ENCODE data around the gene COL4A1.

COL4A1 gene

DNA sequence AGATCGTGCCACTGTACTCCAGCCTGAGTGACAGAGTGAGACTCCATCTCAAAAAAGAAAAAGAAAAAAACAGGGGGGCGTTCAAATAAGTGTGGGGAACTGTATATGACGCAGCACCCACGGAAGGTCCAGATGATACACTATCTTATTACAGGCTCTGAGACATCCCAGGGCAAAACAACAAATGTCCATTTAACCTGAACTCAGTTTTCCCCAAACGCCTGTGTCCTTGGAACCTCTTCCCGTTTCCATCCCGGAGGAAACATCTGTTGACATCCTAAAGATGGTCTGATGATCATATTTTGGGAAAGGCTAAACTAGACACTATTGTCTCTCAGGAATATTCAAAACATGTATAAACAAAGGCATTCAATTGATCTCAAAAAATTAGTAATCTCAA, 72.4 kb downstream of the COL4A1 start:
- no peak for DNase-seq (ENCODE audit: low spot score)

DNA sequence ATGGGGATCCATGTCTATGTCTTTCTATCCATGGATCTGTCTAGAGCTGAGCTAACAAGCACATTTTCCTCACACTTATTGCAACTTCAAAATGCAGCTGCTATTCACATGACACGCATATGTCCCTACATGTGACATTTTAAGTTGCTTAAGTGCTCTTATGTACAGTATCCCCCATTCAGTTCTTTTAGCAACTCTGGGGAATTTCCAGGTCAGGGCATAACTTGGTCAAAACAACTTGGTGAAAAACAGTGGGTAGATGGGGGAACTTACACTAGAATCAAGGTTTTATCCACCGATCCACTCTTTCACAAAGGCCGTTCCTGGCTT, 73.0 kb downstream of the COL4A1 start:
- DNase-seq (ENCODE audit: low spot score) = no peak

DNA sequence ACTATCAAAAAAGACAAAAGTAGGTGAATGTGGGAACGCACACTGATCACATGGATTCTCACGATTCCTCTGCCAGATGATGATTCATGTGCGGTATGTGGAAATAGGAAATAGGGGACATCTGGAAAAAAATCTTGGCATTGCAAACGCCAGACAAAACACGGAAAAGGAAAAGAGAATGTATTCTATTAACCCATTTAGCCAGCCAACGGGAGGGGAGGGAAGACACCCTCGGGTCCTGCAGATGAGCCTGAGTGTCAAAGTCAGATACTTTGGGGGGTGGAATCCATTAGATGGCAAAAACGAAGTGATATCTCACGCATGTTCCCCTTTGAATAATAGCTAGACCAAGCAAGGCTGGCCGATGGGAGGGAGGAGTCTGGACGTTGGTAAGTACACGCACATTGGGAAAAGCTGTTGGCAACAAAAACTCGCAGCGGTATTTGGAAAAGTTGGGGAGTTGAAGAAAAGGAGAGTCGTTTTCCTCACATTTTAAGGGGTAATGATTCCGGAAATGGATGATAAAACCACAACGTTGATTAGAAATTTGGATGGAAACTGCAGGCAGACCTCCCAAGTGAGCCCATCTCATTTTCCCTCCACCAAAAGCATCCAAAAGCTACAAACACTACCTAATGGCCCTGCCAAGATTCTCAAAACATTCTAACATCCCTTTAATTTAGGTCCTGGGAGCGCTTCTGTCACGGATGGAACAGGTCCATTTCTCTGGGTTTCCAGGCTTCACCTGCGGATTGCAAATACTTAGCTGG, 73.6 kb downstream of the COL4A1 start:
- no peak for DNase-seq (ENCODE audit: low spot score)

DNA sequence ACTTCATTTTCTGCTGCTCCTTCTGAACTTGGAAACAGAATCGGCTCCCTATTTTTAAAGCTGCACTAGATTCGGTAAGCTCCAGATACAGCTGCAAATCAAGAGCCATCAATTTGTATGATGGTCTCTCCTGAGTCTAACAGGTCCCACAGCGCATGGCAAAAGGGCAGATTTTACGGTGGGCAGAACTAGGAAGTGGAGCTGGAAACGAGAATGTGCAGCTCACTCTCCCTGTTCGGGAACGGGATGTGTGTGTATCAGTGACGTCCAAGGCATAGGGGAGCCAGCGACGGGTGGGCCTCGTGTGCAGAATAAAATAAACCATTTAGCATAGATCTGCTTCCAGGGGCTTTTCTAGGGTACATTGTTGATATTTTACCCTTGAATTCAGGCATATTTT, 74.2 kb downstream of the COL4A1 start:
- DNase-seq (ENCODE audit: low spot score) = no peak

DNA sequence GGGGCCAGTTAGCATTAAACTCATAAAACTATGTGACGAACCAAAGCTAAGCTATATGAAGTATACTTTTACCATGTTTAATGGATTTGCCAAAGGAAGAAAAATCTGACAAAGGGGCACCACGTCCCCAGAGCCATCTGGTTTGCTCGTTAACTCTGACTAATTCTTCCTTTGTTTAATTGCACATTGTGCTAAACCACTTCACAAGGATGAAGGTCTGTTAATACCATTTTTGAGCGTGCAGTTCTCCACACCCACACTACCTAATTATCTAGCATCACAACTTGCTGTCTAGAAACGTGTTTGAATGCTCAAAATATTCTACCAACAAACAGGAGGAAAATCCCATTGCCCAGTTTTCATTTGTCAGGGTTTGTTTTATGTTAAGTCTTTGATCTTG, 74.8 kb downstream of the COL4A1 start:
- no peak for DNase-seq (ENCODE audit: low spot score)

DNA sequence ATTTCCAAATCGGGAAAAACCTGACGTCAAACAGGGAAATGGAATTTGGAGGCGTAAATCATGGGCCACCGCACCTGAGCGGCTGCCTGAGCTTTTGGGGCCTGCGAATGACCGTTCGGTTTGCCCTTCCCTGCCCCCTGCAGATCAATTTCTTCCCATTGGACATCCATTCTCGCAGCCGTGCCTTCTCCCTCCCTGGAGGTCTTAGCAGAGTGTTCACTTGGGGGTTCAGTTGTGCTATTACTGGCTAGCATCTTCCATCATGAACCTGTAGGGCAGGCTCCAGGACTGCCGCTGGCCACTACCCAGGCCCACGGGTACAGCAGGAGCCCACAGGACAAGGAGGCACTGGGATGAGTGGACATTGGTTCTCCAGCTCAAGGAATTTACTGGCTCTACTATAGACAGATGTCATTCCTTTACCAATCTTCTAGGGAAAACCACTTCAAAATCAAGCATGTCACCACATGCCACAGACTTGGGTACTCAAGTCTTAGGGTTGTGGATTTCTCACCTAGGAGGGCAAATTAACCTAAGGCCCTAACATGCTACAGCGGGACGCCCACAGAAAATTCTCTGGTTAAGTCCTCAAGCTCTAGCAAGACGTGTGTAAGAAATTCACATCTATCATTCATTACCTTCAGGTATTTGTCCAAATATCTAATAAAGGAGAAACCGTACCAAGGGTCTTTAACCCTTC, 75.5 kb downstream of the COL4A1 start:
- no peak for DNase-seq (ENCODE audit: low spot score)

DNA sequence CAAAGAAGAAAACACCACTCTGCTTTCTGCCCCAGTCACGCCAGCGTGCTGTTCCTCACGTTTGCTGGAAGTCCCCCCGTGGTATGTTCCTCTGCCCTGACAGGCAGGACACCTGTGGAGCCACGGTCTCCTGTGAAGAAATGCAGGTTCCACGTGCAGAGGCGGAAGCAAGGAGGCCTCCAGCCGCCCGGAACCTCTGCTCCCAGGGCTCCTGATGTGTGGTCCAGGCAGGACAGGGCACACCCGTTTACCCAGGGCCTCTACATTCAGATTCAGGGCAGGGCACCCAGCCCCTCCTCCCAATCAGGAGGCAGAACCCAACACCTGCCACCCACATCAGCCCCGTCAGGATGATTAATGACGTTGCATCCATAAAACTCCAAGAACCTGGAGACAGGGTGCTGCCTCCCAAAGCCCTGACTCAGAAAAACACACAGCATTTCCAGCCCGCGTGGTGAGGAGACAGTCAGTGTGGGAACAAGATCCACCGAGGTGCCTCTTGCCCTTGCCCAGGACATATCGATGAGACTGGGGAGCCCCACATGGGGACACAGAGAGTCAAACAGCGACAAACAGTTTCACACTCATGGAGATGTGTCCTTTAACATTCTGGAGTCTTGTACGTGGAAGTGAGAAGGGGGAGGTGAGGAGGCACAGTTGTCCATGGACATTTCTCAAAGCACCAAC, 76.2 kb downstream of the COL4A1 start:
- DNase-seq (ENCODE audit: low spot score) = no peak

DNA sequence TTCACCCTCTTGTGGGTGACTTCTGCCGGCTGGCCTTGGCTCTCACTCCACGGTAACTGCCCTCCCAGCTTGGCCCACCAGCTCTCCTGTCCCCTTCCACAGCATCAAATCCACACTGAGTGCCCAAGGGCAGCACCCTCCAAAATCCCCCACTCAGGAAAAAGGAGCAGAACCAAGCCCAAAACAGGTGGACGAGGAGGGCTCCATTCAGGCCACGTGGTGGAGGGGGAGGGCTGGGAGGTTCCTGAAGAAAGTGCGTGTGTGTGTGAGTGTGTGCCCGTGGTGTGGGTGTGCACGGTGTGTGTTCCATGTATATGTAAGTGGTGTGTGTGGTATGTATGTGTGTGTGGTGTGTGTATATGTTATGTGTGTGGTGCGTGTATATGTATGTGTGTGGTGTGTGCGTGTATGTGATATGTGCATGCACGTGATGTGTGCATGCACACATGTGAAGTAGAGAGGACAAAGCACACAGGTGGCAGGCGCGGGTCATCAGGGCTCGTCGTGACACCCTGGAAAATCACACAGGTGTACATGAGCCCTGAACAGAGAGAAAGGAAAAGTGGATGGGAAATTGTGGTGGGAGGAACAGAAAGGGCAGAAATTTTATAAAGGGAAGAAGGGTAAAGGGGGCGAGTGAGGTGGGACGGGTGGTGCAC, 76.9 kb downstream of the COL4A1 start:
- DNase-seq (ENCODE audit: low spot score) = no peak

DNA sequence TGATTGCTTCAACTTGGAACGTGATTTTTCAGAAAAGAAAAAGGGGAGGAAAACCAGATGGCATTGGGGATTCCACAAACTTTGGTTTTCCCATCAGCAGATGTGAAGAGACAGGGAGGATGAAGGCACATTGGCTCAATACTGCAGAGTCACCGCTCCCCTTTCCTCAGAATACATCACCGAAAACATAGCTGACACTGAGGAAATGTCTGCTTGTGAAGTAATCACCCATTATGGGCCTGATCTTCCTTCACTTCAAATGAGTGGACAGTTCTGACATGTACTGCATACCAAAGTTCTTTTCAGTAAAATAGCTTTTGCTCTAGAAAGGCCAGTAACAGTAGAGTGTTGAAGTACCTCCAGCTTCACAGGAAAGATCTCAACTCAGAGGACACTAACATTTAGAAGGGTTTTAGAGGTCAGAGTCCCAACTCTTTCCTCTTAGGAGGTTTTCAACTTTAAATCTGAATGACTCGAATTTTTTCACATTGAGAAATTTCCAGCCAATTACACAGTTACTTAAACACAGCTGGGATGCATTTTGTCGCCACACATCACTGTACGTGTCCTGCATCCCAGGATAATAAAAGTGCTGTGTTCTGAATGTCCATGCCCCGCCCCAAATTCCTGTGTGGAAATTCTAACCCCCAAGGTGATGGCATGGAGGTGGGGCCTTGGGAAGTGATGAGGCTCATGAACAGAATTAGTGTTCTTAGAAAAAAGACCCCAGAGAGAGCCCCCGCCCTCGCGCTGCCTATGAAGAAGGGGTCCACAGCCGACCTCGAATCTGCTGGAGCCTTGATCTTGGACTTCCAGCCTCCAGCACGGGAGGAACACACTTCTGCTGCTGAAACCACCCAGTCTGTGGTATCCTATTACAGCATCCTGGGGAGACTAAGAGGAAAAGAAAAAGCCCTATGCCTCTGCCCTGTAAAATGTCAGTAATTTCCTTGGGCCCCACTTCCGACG, 77.7 kb downstream of the COL4A1 start:
- no peak for DNase-seq (ENCODE audit: low spot score)

DNA sequence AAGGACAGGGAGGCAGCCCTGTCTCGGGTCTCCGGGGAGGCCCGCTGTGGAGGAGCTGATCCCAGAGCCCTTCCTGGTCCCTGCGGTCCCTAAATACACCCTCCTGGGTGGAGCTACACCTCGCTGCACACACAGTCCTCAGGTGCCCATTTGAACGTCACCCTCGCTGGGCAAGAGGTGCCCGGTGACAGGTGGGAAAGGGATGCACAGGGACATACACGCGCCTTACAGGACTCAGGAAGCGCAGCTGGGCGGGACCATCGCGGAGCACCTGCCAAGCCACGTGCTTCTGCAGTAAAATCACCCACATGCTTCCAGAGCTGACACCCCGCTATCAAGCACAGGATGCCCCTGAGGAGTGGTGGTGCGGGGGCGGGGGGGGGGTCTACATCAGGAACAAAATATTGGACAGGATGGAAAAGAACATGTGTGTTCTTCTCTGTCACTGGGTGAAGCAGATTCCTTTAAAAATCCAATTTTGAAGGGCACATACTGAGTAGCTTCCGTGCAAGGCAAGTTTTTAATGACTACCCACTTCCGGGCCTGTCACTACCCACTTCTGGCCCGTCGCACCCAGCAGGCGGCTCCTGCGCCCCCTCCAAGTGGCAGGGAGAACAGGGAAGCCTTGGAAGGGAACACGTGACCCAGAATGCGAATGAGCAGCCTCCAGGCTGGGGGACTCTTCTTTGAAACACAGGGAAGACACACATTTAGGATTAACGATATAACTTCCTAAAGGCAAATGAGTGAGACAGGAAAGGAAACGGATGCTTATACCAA, 78.9 kb downstream of the COL4A1 start:
- no peak for DNase-seq (ENCODE audit: low spot score)

DNA sequence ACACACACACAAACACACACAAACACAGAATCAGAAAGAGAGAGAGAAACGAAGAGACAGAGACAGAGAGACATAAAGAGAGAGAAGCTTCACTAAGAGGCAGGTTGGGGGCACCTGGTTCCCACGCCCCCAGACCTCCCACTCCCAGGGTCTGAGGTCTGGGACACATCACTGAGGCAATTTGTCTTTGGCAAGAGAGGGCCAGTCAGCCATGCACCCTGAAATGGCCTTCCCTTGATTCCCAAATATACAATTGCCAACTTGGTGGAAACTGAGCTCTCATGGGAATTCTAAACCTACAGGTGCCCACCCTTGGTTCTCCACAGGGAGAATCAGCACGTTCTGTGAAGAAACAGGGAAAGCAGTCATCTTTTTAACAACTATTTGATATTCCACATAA, 79.5 kb downstream of the COL4A1 start:
- no peak for DNase-seq (ENCODE audit: low spot score)

DNA sequence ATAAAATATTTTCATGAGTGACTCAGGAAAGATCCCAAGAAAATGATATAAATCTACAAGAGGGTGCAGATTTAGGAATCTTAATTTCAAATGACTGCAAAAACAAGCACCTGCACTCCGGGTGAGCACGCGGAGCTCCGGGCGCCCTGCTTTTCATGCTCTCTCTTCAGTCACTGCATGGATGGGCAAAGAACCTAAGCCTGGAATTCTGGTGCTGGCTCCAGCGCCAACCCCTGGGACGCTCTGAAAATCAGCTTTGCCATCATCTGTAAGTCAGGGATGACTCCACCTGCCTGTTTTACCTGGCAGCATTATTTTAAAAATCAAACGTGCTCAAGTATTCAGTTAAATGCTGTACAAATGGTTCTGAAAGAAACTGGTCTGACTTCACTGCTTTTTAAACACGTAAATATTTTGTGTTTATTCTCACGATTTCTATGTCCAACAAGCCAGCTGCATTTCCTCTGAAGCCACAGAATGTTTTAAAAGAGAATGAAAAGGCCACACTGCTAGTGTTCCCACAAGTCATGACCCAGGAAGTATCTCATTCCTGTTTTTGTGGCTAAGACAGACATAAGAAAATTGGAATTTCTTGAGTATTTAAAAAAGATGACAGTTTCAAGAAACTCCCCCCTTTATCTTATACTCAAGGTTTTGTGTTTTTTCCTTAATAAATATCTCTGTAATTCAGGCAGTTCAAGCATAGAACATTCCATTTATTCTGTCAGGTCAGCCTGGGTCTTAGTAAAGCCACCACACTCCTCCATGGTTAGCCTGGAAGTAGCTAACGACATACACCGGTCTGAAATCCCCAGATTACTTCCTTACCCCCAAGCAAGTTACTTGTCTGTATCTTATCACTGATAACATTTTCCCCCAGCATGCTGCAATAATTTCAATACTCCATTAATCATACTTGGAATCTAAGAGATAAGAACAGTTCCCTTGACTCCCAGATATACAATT, 81.1 kb downstream of the COL4A1 start:
- DNase-seq (ENCODE audit: low spot score) = no peak

DNA sequence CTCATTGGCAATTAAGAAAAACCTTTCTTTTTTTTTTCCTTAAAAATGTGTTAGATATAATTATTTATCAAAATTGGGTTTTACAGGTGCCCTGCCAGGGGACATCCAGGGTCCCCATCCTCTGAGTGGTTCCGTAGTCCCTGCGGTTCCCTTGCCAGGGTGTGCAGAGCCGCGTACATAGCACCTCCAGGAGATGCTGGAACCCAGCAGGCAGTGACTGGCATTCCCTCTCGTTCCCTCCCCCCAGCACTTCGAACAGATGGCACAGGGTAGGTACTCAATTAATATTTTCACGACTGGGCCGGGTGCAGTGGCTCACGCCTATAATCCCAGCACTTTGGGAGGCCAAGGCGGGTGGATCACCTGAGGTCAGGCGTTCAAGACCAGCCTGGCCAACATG, 82.0 kb downstream of the COL4A1 start:
- DNase-seq (ENCODE audit: low spot score) = no peak

DNA sequence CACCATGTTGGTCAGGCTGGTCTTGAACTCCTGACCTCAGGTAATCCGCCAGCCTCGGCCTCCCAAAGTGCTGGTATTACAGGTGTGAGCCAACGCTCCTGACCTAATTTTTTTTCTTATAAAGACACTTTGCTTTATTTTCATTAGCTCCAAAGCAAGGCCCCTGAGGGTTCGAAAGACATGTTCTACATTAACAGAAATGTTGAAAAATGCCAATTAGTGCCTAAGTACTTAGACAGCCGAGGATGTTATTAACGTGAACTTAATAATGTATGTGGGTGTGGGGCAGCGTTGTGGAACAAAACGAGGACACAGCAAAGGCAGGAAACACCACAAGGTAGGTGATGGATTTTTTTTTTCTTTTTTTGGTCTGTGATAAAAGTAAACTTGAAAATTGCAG, 82.4 kb downstream of the COL4A1 start:
- DNase-seq (ENCODE audit: low spot score) = no peak

DNA sequence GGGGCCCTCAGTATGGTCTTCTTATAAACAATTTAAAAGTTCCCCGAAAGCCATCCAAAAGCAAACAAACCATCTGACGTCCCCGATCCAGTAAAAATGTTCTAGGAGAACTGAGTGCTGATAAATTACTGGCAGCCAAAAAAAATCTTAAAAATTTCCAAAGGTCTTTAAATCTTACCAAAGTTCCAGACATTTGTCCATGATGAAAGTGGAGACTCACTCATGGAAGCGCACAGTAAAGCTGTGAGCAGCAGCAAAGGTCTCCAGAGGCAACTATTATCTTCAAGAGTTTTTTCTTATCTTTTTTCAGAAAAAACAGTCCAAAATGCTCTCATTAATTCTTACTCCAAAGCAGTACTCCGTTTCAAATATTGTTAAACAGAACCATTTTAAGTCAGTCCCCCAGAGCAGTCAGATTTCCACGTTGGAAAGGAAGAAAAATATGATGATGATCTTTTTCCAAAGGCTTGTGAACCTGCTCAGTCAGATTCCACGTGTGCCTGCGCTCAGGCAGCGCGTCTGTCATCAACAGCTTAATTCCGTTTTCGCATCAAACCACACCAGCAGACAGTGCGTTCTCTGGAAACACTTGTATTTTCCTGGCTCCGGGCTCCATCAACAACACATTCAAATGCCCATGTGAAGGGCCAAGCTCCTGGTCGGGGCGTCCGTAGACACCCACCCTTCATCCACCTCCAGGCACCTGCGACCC, 85.4 kb downstream of the COL4A1 start:
- no peak for DNase-seq (ENCODE audit: low spot score)

DNA sequence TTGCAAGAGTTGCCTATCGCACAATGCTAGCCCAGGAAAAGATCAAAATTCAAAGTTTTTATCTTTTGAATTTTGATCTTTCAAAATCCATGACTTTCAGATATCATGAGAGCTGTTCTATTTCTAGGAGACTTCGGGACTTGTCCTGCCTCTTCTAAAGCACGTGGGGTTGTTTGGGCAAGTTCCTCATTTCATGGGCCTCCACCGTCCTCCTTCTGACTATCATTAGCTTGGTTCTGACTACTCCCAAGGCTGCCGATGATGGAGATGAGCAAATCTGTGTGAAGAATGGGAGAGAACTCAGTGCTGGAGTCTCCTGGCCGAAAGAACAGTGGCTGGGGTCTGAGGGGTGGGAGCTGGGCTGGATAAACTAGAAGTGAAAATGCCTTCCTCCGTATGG, 86.5 kb downstream of the COL4A1 start:
- DNase-seq (ENCODE audit: low spot score) = no peak

DNA sequence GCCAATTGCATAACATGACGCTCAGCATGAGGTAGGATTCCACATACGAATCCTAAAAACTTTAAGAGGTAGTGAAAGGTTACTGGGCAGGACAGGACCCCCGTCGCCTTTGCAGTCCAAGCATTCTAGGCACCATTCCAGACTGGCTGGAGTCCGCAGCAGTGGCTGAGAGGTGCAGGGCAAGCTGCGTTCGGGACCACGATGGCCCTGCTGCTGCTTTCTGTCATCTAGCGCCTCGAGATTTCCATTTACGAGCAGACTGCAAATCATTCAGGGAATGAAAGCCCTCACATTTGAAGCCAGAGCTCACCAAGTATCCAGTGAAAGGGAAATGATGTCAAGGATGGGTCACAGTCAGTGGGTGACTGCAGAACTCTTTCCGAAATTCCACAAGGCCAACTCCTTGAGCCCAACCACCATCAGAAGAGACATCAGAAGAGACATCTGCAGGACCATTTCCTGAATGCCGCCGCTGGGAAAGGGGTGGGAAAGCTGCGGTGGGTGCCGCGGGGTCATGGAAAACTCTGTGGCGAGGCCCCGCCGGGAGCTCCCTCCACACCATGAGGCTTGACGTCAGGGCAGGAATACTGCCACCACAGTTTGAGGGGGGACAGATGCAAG, 88.3 kb downstream of the COL4A1 start:
- DNase-seq (ENCODE audit: low spot score) = no peak

DNA sequence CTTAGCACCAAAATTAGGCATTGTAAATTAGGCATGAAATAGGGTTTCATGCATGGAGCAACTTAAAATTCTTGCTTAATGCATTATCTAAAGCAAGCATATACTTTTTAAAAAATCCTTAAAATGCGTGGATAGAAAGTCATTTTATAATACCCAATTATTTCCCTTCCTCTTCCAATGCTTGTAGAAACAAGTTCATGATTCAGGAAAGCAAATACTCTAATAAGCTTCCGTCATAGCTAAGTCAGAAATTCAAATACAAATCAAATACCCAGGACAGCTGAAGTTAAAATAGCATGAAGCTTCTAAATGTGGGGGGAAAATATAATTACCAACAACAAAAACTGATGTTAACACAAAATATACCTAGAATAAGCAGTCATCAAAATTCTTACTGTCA, 89.1 kb downstream of the COL4A1 start:
- no peak for DNase-seq (ENCODE audit: low spot score)

DNA sequence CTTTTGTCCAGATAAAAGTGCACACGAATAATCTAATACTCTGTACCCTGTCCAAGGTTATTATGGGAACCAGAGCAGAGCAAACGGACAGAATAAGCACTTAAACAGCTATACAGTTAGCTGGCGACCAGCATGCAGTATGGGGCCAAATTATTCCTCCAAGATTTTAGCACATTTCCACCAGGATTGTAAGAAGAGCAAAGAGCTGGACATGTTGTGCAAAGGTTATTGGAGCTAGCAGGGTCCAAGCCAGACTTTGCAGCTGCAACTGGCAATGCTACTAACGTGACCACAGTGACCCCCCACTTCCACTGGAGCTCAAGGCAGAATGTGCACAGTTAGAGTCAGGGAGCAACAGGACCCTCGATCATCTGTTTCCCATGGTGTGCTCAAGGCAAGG, 89.9 kb downstream of the COL4A1 start:
- no peak for DNase-seq (ENCODE audit: low spot score)
